B cell (primary cell): ENCODE results near the gene CTDSPL2.

Source experiments
- EZH2 ChIP-seq: IDR thresholded peaks from 2 replicates; pipeline ENCODE4 v1.6.1; 2012; ENCODE audit warnings: borderline replicate concordance, low read depth, mild to moderate bottlenecking, moderate library complexity, low read length; ENCODE audit not compliant: insufficient read depth, poor library complexity, severe bottlenecking
- TF ChIP-seq, protein P1 (sequence below): fragments of 200-600 bp; IDR thresholded peaks from one replicate; pipeline ENCODE4 v1.8.0; 2022; ENCODE audit warnings: antibody characterized with exemption, mild to moderate bottlenecking

DNA sequence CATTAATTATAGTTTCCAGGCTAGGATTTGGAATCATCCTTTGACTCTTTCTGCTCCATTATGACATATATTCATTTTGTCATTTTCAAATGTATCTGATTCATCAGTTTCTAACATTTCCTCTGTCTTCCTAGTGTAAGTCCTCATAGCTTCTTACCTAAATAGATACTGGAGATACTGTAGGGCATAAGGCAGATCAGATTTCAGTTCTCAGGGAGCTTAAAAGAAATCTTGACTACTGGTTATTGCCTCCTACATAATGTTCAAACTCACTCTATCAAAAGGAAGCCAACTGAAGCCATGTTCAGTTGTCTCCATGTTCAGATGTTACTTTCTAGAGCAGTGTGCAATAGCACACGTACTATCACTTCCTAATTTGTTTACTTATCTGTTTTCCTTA lies 29.6 kb upstream of the CTDSPL2 start:
- TF ChIP-seq EZH2, result no peak
- TF ChIP-seq, protein P1, sequence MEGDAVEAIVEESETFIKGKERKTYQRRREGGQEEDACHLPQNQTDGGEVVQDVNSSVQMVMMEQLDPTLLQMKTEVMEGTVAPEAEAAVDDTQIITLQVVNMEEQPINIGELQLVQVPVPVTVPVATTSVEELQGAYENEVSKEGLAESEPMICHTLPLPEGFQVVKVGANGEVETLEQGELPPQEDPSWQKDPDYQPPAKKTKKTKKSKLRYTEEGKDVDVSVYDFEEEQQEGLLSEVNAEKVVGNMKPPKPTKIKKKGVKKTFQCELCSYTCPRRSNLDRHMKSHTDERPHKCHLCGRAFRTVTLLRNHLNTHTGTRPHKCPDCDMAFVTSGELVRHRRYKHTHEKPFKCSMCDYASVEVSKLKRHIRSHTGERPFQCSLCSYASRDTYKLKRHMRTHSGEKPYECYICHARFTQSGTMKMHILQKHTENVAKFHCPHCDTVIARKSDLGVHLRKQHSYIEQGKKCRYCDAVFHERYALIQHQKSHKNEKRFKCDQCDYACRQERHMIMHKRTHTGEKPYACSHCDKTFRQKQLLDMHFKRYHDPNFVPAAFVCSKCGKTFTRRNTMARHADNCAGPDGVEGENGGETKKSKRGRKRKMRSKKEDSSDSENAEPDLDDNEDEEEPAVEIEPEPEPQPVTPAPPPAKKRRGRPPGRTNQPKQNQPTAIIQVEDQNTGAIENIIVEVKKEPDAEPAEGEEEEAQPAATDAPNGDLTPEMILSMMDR, result no peak
